HEK293T (cell line): ENCODE results near the gene ULBP1.

ENCODE experiments used
- ARNT ChIP-seq: fragments of 450-650 bp; IDR thresholded peaks from 2 replicates; pipeline ENCODE4 v1.6.1; 2017; ENCODE audit warnings: mild to moderate bottlenecking
- BHLHE40 ChIP-seq: fragments of 450-650 bp; IDR thresholded peaks from 2 replicates; pipeline ENCODE4 v1.6.1; 2016; ENCODE audit warnings: mild to moderate bottlenecking, moderate library complexity, borderline replicate concordance
- ELF4 ChIP-seq: fragments of 450-650 bp; IDR thresholded peaks from 2 replicates; pipeline ENCODE4 v1.6.1; 2017; ENCODE audit warnings: antibody characterized with exemption
- FOXK2 ChIP-seq: fragments of 450-650 bp; IDR thresholded peaks from 2 replicates; pipeline ENCODE4 v1.6.1; 2016; ENCODE audit warnings: mild to moderate bottlenecking
- FOXM1 ChIP-seq: fragments of 450-650 bp; IDR thresholded peaks from 2 replicates; pipeline ENCODE4 v1.6.1; 2017; ENCODE audit warnings: mild to moderate bottlenecking, borderline replicate concordance
- HDGF ChIP-seq: fragments of 450-650 bp; IDR thresholded peaks from 2 replicates; pipeline ENCODE4 v1.6.1; 2017; ENCODE audit warnings: antibody characterized with exemption, borderline replicate concordance
- L3MBTL2 ChIP-seq: fragments of 450-650 bp; conservative IDR thresholded peaks from 2 replicates; pipeline ENCODE4 v1.6.1; 2016; ENCODE audit warnings: mild to moderate bottlenecking
- SP1 ChIP-seq: fragments of 450-650 bp; IDR thresholded peaks from 2 replicates; pipeline ENCODE4 v1.6.1; 2017
- SUZ12 ChIP-seq: fragments of 450-650 bp; IDR thresholded peaks from 2 replicates; pipeline ENCODE4 v1.6.1; 2016; ENCODE audit warnings: mild to moderate bottlenecking
- TARDBP ChIP-seq: fragments of 450-650 bp; IDR thresholded peaks from 2 replicates; pipeline ENCODE4 v1.6.1; 2016

- TF ChIP-seq FOXK2 (no peak), L3MBTL2 (no peak), SUZ12 (no peak), TARDBP (no peak), HDGF (no peak), FOXM1 (no peak), ELF4 (no peak), BHLHE40 (no peak), SP1 (no peak), ARNT (no peak)
Observed at GRCh38 chr6:149921361-149921760, 42.4 kb upstream of the ULBP1 start.
